Right renal cortex interstitium (tissue), 3 donors: ENCODE measurements around the gene ITIH6. TPM values are rescaled to one million over a fixed set of nuclear protein-coding genes. Genes with fewer than 3 reads are reported as not detected.
"Not testable (repeated sequence)": the region's sequence is repeated elsewhere in the genome, so short reads cannot be mapped to it uniquely, and the experiment has no call there.

Experiments
- DNase-seq, 3 donors: peaks; one replicate each; pipeline ENCODE4 v3.0.0-alpha.2; 2013; ENCODE audit warnings: low read depth in 3 of 3, low spot score in 2 of 3
- polyA plus RNA-seq, 3 donors: library from polyadenylated mRNA; unstranded; fragments of 120-200 nt; gene quantifications; one replicate each; pipeline ENCODE4 v1.2.1, GENCODE V29; 2013; ENCODE audit not compliant: insufficient read length in 3 of 3

Gene ITIH6
- polyA plus RNA-seq, 3 donors = 0.03 to 0.18 (median 0.03) TPM

DNA sequence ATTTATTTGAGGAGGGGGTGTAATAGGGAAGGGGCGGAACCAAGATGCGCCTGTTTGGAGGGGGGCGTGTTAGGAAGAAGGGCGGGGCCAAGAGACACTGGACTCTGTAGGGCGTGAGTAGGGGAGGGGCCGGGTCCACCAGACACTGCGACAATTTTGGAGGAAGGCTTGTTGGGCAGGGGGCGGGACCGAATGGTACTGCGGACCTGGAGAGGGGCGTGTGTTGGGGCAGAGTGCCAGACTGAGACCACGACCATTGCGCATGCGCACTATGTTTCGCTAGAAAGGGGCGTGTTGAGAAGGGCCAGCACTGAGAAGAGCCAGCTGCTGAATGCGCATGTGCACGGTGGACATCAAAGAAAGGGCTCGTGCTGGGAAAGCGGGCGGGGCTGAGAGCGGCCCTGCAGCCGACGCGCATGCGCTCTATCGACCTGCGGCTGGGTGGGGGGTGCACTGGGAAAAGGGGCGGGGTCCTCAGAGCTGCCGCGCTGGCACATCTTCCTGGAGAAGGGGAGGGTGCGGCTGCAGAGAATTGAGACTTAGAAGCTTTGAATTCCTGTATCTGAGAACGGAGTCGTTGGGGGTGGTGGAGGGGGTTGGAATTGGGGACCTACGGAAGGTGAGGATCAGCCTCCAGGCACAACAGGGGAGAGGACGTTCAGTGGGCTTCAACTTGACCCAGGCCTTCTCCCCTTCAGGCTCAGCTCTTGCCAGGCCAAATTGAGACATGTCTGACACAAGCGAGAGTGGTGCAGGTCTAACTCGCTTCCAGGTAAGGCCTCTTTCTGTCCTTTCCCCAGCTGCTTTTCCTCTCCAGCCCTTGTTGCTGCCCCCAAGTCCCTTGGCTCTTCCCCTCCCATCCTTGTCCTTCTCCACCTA is 10.8 kb upstream of the ITIH6 start:
- peak; percentile 87 to 90 (median 89) for DNase-seq

DNA sequence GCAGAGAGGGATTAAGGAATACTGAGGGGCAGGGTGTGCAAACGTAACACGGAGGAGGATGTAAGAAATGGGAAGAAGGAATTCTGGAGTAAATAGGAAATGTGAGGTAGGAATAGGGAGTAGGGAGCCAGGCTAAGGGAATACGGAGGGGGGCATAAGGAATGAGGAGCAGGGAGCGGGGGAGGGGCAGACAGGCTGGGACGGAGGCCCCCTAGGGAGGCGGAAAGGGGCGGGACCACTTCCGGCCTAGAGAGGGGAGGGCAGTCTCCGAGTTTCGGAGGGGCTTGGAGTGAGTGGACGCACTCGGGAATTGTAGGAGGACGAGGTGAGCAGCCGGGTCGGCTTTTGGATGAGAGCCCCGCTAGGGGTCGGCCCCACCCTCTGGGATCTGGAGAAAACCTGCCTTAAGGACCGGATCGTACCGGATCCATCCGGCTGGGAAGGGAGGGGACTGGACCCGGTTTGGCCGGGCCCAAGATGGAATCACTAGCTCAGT is 10.1 kb upstream of the ITIH6 start:
- DNase-seq = peak in 2 of 3 donors; percentile 54 to 71

DNA sequence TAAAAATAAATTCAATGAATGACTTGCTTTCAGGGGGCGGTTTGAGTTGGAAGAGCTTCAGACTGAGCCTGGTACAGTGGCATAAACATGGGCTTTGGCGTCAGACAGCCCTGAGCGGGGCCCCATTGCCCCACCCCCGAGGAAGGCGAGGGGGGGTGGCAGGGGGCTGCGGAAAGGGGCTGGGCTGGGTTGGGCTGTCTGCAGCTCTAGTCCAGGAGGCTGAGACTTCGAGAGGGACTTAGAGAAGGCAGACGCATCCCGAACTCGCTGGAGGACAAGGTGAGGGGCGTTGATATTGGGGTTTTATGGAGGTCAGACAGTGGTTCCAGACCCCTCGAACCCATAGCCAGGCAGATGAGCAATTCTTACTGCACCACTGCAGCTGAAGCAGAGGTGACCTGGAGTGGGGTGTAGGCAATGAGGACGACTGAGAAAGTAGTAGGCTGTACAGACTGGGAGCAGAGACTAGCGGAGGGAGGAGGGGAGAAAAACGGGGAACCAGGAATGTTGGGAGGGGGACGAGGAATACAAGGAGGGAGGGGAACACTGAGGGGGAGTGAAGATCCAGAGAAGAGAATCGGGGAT is 9.6 kb upstream of the ITIH6 start, which contains the start of gene MAGED2:
Gene MAGED2 (plus strand): TSS at position 222 of the 585 bp plus-strand sequence. CDS start 1,587 bp downstream, outside the sequence.
- peak in 2 of 3 donors; percentile 24 to 25 for DNase-seq

GRCh38 chrX:54799046-54799445 is 991 bp upstream of the ITIH6 start:
- DNase-seq = no peak

- no peak for DNase-seq
These were observed 3.3 kb downstream of the ITIH6 start for GRCh38 chrX:54794795-54795194.

- no peak for DNase-seq
These were observed 4.0 kb downstream of the ITIH6 start for GRCh38 chrX:54794028-54794427.

- DNase-seq = not testable (repeated sequence)
These were observed 8.7 kb downstream of the ITIH6 start for GRCh38 chrX:54789405-54789804.

- DNase-seq = no peak
These were observed 9.6 kb downstream of the ITIH6 start for GRCh38 chrX:54788446-54788845.

GRCh38 chrX:54786967-54787366 is 11.1 kb downstream of the ITIH6 start:
- no peak for DNase-seq

DNA sequence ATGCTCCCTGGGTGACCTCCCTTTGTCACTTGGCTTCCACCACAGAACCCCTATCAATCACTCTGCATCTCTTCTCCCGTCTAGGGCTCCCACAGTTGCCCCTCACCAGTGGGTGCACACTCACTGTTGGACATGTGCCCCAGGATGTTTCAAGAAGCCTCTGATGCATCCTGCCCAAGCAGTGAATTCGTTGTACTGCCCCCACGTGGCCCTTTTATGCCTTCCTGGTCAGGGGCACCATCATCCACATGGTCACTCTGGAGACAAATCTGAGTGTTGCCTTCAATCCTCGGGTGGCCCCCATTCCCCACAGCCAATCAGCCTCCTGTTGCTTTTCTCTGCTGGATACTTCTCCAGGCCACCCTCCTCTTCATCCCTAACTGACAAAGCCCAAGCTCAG is 12.2 kb downstream of the ITIH6 start:
- DNase-seq = no peak

DNA sequence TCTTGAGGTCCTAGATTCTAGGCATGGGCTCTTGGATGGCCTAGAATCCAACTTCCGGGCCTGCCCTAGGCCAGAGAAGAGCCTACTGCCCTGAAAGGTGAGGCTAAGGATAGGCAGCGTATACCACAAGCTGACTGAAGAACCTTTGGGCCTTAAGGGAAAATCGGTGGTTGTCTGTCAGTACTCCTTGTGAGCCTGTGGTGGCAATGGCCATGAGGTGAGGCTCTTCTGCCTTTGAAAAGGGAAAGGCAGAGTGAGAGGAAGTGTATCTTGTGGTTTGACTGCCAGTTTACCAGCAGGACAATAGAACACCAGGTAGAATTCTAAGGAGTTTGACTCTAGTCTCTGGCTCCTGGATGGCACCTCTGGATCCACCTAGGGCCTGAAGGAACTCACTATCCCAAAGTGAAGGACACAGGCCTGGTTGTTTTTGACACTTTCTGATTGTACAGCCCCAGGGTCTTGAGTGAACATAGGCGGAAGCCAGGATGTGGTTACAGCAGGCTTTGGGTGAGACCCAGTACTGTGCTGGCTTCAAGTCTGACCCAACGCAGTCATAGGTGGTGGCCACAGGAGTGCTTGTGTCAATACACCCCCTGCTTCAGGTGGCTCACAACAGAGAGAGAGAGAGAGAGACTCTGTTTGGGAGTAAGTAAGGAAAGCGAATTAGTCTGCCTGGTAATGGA is 20.9 kb downstream of the ITIH6 start:
- no peak for DNase-seq

- no peak for DNase-seq
These were observed 22.0 kb downstream of the ITIH6 start for GRCh38 chrX:54776061-54776460.

- DNase-seq = peak; percentile 29 to 60 (median 44)
These were observed 23.5 kb downstream of the ITIH6 start for GRCh38 chrX:54774391-54775094.

- DNase-seq = no peak
These were observed 39.7 kb downstream of the ITIH6 start for GRCh38 chrX:54758114-54759055.

DNA sequence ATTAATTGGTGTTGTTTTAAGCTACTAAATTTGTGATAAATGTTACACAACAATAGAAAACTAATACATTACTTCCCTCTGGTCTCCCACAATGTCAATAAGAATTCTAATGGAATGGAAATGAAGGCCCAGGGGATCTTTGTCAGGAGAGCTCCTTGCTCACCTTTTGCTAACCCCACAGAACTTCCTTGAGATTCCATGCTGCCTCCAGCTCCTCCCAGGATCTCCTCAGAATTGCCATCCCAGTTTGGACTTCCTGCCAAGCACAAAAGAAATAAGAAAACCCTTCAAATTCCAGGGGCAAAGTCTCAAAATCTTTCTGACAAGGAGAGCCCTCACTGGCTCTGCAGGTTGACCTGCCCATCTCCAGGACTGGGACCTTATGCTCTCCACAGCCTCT is 43.2 kb downstream of the ITIH6 start:
- no peak for DNase-seq

DNA sequence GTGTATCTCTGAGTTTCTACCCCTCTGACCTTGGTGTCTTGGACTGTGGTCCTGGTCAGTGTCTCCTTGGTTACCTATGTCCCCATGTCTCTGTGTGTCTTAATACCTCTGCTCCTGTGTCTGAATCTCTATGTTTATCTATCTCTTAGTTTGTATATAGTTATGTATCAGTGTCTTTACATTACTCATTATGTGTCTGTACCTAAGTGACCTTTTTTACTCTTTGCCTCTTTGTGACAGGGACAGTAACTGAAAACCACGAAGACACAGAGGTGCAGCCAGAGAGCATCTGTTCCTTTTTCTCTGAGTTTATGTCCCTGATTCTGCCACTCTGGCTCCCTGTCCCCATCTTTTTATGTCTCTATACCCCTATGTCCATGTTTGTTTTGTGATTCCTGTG is 49.4 kb downstream of the ITIH6 start:
- no peak for DNase-seq

GRCh38 chrX:54747733-54748393 is 50.2 kb downstream of the ITIH6 start:
- no peak for DNase-seq

DNA sequence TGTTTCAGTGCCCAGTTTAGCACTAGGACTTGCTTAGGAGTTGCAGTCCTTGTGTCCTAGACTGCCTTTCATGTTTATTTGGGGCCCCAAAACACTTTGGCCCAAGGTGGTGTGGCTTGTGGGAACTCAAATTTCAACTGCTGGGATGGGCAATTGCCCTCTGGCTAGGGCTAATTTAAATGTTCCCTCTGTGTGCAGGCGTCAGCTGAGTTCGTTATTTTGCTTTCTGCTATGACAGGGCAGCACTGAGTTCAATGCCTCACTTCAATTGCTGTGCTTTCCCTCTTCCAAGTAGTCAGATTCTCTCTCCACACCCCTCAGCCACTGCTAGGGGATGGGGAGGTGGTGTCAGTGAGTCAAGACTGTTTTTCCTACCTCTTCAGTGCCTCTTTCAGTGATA is 51.1 kb downstream of the ITIH6 start:
- no peak for DNase-seq

DNA sequence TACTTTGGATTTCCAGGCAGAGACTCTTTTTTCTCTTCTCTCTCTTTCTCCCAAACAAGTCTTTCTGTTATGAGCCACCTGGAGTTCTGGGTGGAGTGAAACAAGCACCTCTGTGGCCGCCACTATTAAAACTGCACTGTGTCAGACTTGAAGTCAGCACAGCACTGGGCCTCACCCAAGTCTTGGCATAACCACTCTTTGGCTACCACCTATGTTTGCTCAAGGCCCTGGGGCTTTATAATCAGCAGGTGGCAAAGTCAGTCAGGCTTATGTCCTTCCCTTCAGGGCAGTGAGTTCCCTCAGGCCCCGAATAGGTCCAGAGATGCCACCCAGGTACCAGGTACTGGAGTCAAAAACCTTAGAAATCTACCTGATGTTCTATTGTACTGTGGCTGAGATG is 52.4 kb downstream of the ITIH6 start:
- DNase-seq = no peak
